Activated T-cell treated with anti-CD3 and anti-CD28 coated beads for 4 hours (primary cell): ENCODE measurements around the gene ADM2.

ENCODE experiments used
- DNase-seq: peaks from one replicate; pipeline ENCODE4 v3.0.0-alpha.2; 2020

Gene ADM2

GRCh38 chr22:50445880-50446707 is 35.2 kb upstream of the ADM2 start:
- no peak for DNase-seq

- no peak for DNase-seq
Observed at GRCh38 chr22:50446708-50447575, 34.4 kb upstream of the ADM2 start.

GRCh38 chr22:50447576-50448551 is 33.5 kb upstream of the ADM2 start:
- DNase-seq: no peak

- no peak for DNase-seq
Observed at GRCh38 chr22:50452649-50453048, 28.7 kb upstream of the ADM2 start.

- no peak for DNase-seq
Observed at GRCh38 chr22:50454556-50455075, 26.7 kb upstream of the ADM2 start.

- no peak for DNase-seq
Observed at GRCh38 chr22:50455201-50455600, 26.1 kb upstream of the ADM2 start.

- no peak for DNase-seq
Observed at GRCh38 chr22:50456026-50456425, 25.3 kb upstream of the ADM2 start.

GRCh38 chr22:50456466-50457234 is 24.7 kb upstream of the ADM2 start:
- no peak for DNase-seq

GRCh38 chr22:50459016-50459415 is 22.3 kb upstream of the ADM2 start:
- no peak for DNase-seq

GRCh38 chr22:50459496-50460140 is 21.7 kb upstream of the ADM2 start:
- no peak for DNase-seq

- DNase-seq: no peak
Observed at GRCh38 chr22:50460938-50461337, 20.4 kb upstream of the ADM2 start.

GRCh38 chr22:50461536-50461935 is 19.8 kb upstream of the ADM2 start:
- no peak for DNase-seq

GRCh38 chr22:50461979-50462540 is 19.3 kb upstream of the ADM2 start:
- no peak for DNase-seq

GRCh38 chr22:50463188-50463900 is 18.0 kb upstream of the ADM2 start:
- DNase-seq: no peak

GRCh38 chr22:50464451-50464850 is 16.9 kb upstream of the ADM2 start:
- no peak for DNase-seq

GRCh38 chr22:50465066-50465930 is 16.0 kb upstream of the ADM2 start:
- no peak for DNase-seq

GRCh38 chr22:50467341-50467740 is 14.0 kb upstream of the ADM2 start:
- no peak for DNase-seq

- DNase-seq: no peak
Observed at GRCh38 chr22:50467773-50468440, 13.4 kb upstream of the ADM2 start.

- DNase-seq: no peak
Observed at GRCh38 chr22:50468626-50469025, 12.7 kb upstream of the ADM2 start.
